OCI-LY1 (cell line): ENCODE results near the gene SKAP1.
"Not testable (repeated sequence)": the region's sequence is repeated elsewhere in the genome, so short reads cannot be mapped to it uniquely, and the experiment has no call there.

ENCODE experiments used
- H2AFZ ChIP-seq: fragments of 200-600 bp; sonication (generic), shearing (Covaris generic); 2 replicates; pipeline ENCODE4 v1.6.0; 2014; ENCODE audit warnings: antibody characterized with exemption, mild to moderate bottlenecking, low read length
- H3F3A ChIP-seq: fragments of 200-600 bp; sonication (generic), shearing (Covaris generic); 2 replicates; pipeline ENCODE4 v1.6.0; 2014; ENCODE audit warnings: mild to moderate bottlenecking, antibody characterized with exemption, low read length, moderate library complexity; ENCODE audit not compliant: insufficient read depth
- H3K27ac ChIP-seq: fragments of 200-600 bp; sonication (generic); 2 replicates; pipeline ENCODE4 v1.5.1; 2014; ENCODE audit warnings: low read length, mixed run types, mild to moderate bottlenecking, low read depth; ENCODE audit not compliant: poor library complexity, severe bottlenecking
- H3K27me3 ChIP-seq: fragments of 200-600 bp; sonication (generic); 2 replicates; pipeline ENCODE4 v1.6.0; 2014; ENCODE audit warnings: antibody characterized with exemption, mild to moderate bottlenecking, low read length, moderate library complexity; ENCODE audit not compliant: insufficient read depth
- H3K36me3 ChIP-seq: fragments of 200-600 bp; sonication (generic); 2 replicates; pipeline ENCODE4 v1.6.1; 2014; ENCODE audit warnings: mild to moderate bottlenecking, antibody characterized with exemption, low read length, moderate library complexity, mixed read lengths; ENCODE audit not compliant: insufficient read depth
- H3K4me1 ChIP-seq: fragments of 200-600 bp; sonication (generic); 2 replicates; pipeline ENCODE4 v1.5.1; 2014; ENCODE audit warnings: mild to moderate bottlenecking, low read length, moderate library complexity; ENCODE audit not compliant: insufficient read depth, severe bottlenecking
- H3K4me2 ChIP-seq: fragments of 200-600 bp; sonication (generic), shearing (Covaris generic); 2 replicates; pipeline ENCODE4 v1.6.1; 2014; ENCODE audit warnings: low read length
- H3K4me3 ChIP-seq: fragments of 200-600 bp; sonication (generic); 2 replicates; pipeline ENCODE4 v1.5.1; 2014; ENCODE audit warnings: low read length, low read depth, mild to moderate bottlenecking, mixed read lengths; ENCODE audit not compliant: poor library complexity, severe bottlenecking
- H3K79me2 ChIP-seq: fragments of 200-600 bp; shearing (Covaris generic); 2 replicates; pipeline ENCODE4 v1.6.1; 2016; ENCODE audit warnings: mixed run types, low read length, mixed read lengths; ENCODE audit not compliant: insufficient read depth
- H3K9ac ChIP-seq: fragments of 200-600 bp; sonication (generic), shearing (Covaris generic); 2 replicates; pipeline ENCODE4 v1.6.1; 2014; ENCODE audit warnings: mild to moderate bottlenecking, low read length, mixed read lengths
- H3K9me2 ChIP-seq: fragments of 200-600 bp; sonication (generic), shearing (Covaris generic); 2 replicates; pipeline ENCODE4 v1.6.1; 2014; ENCODE audit warnings: low read depth, mild to moderate bottlenecking, low read length, mixed read lengths
- H3K9me3 ChIP-seq: fragments of 200-600 bp; shearing (Covaris generic); 2 replicates; pipeline ENCODE4 v1.6.1; 2014; ENCODE audit warnings: low read length, mixed read lengths
- H4K20me1 ChIP-seq: fragments of 200-600 bp; sonication (generic), shearing (Covaris generic); 2 replicates; pipeline ENCODE4 v1.6.0; 2016; ENCODE audit warnings: mild to moderate bottlenecking, low read length; ENCODE audit not compliant: insufficient read depth
- CTCF ChIP-seq: fragments of 200-600 bp; sonication (generic), shearing (Covaris generic); IDR thresholded peaks from 2 replicates; pipeline ENCODE4 v1.5.1; 2017; ENCODE audit warnings: mild to moderate bottlenecking, antibody characterized with exemption, low read length, moderate library complexity, mixed read lengths
- EZH2 ChIP-seq: fragments of 200-600 bp; sonication (generic), shearing (Covaris generic); IDR thresholded peaks from 2 replicates; pipeline ENCODE4 v1.8.0; 2017; ENCODE audit warnings: borderline replicate concordance, mixed run types, mild to moderate bottlenecking, antibody characterized with exemption, low read length, moderate library complexity, mixed read lengths

Gene SKAP1

GRCh38 chr17:48426761-48427500, 3.1 kb downstream of the SKAP1 start:
- no peak overlapping the region for H3K27ac ChIP-seq
- H3K79me2 ChIP-seq: no peaks in the 10 kb centered on the region
- H3F3A ChIP-seq: no peaks in the 10 kb centered on the region
- no peak overlapping the region for H2AFZ ChIP-seq
- H3K4me3 ChIP-seq: no peak overlapping the region
- H3K9ac ChIP-seq: no peak overlapping the region
- H3K9me2 ChIP-seq: no peaks in the 10 kb centered on the region
- H3K27me3 ChIP-seq: peaks cover 4% of the 10 kb centered on the region; the same call in 1 of the 2 replicates
- H3K4me1 ChIP-seq: no peaks in the 10 kb centered on the region
- no peaks in the 10 kb centered on the region for H3K9me3 ChIP-seq
- H3K4me2 ChIP-seq: no peak overlapping the region
- no peaks in the 10 kb centered on the region for H4K20me1 ChIP-seq
- no peaks in the 10 kb centered on the region for H3K36me3 ChIP-seq
- TF ChIP-seq CTCF (no peak), EZH2 (no peak)

GRCh38 chr17:48426019-48426665, 3.9 kb downstream of the SKAP1 start:
- Histone ChIP-seq H4K20me1 (no peaks in the 10 kb centered on the region), H3K9ac (no peak overlapping the region), H3K27me3 (peaks cover 4% of the 10 kb centered on the region; the same call in 1 of the 2 replicates), H3F3A (no peaks in the 10 kb centered on the region), H3K79me2 (no peaks in the 10 kb centered on the region), H3K36me3 (no peaks in the 10 kb centered on the region), H3K9me2 (no peaks in the 10 kb centered on the region), H3K4me2 (no peak overlapping the region), H3K4me3 (no peak overlapping the region), H3K9me3 (no peaks in the 10 kb centered on the region), H3K27ac (no peak overlapping the region), H3K4me1 (no peaks in the 10 kb centered on the region), H2AFZ (no peak overlapping the region)
- no peak for TF ChIP-seq EZH2
- TF ChIP-seq CTCF: no peak

GRCh38 chr17:48422060-48422459, 8.0 kb downstream of the SKAP1 start:
- H3K36me3 ChIP-seq, H3K27me3 ChIP-seq, H4K20me1 ChIP-seq, H3K9me2 ChIP-seq, H3K4me3 ChIP-seq, H3K79me2 ChIP-seq, H3K4me2 ChIP-seq, H3F3A ChIP-seq, H2AFZ ChIP-seq, H3K9ac ChIP-seq, H3K4me1 ChIP-seq, H3K27ac ChIP-seq, H3K9me3 ChIP-seq: not testable (repeated sequence)

- no peak overlapping the region for H3K4me2 ChIP-seq
- H2AFZ ChIP-seq: no peak overlapping the region
- no peaks in the 10 kb centered on the region for H3K9me2 ChIP-seq
- H3K36me3 ChIP-seq: no peaks in the 10 kb centered on the region
- no peak overlapping the region for H3K27ac ChIP-seq
- H3K9ac ChIP-seq: no peak overlapping the region
- no peaks in the 10 kb centered on the region for H3K4me1 ChIP-seq
- H3K9me3 ChIP-seq: no peaks in the 10 kb centered on the region
- no peaks in the 10 kb centered on the region for H3K79me2 ChIP-seq
- H3K4me3 ChIP-seq: no peak overlapping the region
- no peaks in the 10 kb centered on the region for H4K20me1 ChIP-seq
- no peaks in the 10 kb centered on the region for H3F3A ChIP-seq
- H3K27me3 ChIP-seq: no peaks in the 10 kb centered on the region
- TF ChIP-seq CTCF (no peak), EZH2 (no peak)
Measured at GRCh38 chr17:48420823-48421222, 9.2 kb downstream of the SKAP1 start.
